IMR-90 (cell line): Measurements from ENCODE around the gene HDC. TPM values are rescaled to one million over a fixed set of nuclear protein-coding genes. Genes with fewer than 3 reads are reported as not detected.
A peak's percentile ranks its signal among the peaks of the same experiment; 100 is the strongest.

Experiments used
- ATAC-seq: fragments of 200-7000 bp; cut with Tn5 transposase; 2 replicates; pipeline ENCODE4 v1.9.1; 2020; ENCODE audit warnings: low read depth, mild to moderate bottlenecking, moderate library complexity
- BruUV-seq: library from RNA; stranded (reverse); fragments of 400-500 nt; replicated peaks from 2 replicates; lab custom pipeline; 2021; lab: Mats Ljungman, UMichigan
- CTCF ChIA-PET: fragments of 300-600 bp; formaldehyde crosslinking; extraction: SDS; loops from one replicate; lab custom pipeline; 2021; ENCODE audit warnings: antibody characterized with exemption; lab: Yijun Ruan, JAX
- POLR2A ChIA-PET: fragments of 300-600 bp; sonication (Branson Sonifier 250); formaldehyde crosslinking; loops from one replicate; lab custom pipeline; 2022; ENCODE audit warnings: antibody characterized with exemption; ENCODE audit not compliant: unreplicated experiment; lab: Charles Lee
- DNase-seq: peaks from one replicate; pipeline ENCODE4 v3.0.0; 2013
- H2AFZ ChIP-seq: replicated peaks from 2 replicates; pipeline ENCODE3; 2013; ENCODE audit warnings: low read length, mild to moderate bottlenecking; ENCODE audit not compliant: poor library complexity
- H2AK5ac ChIP-seq: 2 replicates; pipeline ENCODE4 v1.6.1; 2013; ENCODE audit warnings: low read depth, low read length, inconsistent platforms
- H2AK9ac ChIP-seq: replicated peaks from 2 replicates; pipeline ENCODE3; 2013; ENCODE audit warnings: mild to moderate bottlenecking, low read depth, low read length, moderate library complexity; ENCODE audit not compliant: poor library complexity
- H2BK120ac ChIP-seq: 2 replicates; pipeline ENCODE4 v1.6.1; 2013; ENCODE audit warnings: low read depth, low read length, inconsistent platforms
- H2BK15ac ChIP-seq: 3 replicates; pipeline ENCODE4 v1.6.1; 2013; ENCODE audit warnings: low read depth, low read length, inconsistent platforms
- H2BK20ac ChIP-seq: 2 replicates; pipeline ENCODE4 v1.6.1; 2013; ENCODE audit warnings: low read depth, mild to moderate bottlenecking, inconsistent platforms, low read length, moderate library complexity
- H2BK5ac ChIP-seq: 2 replicates; pipeline ENCODE4 v1.6.1; 2013; ENCODE audit warnings: mild to moderate bottlenecking, low read depth, low read length, inconsistent platforms; ENCODE audit not compliant: poor library complexity, severe bottlenecking
- H3K14ac ChIP-seq: replicated peaks from 2 replicates; pipeline ENCODE4 v1.6.1; 2013; ENCODE audit warnings: low read depth, low read length, inconsistent platforms
- H3K18ac ChIP-seq: 2 replicates; pipeline ENCODE4 v1.6.1; 2013; ENCODE audit warnings: low read depth, low read length, control low read depth
- H3K23ac ChIP-seq: 2 replicates; pipeline ENCODE4 v1.6.1; 2013; ENCODE audit warnings: low read depth, low read length, inconsistent platforms
- H3K27ac ChIP-seq: 2 replicates; pipeline ENCODE4 v1.5.1; 2013; ENCODE audit warnings: mild to moderate bottlenecking, control low read depth, low read length; ENCODE audit not compliant: insufficient read depth
- H3K27me3 ChIP-seq: 2 replicates; pipeline ENCODE4 v1.6.1; 2013; ENCODE audit warnings: low read length; ENCODE audit not compliant: control insufficient read depth, insufficient read depth
- H3K36me3 ChIP-seq: 2 replicates; pipeline ENCODE4 v1.6.1; 2013; ENCODE audit warnings: low read length, mixed read lengths; ENCODE audit not compliant: control insufficient read depth, insufficient read depth
- H3K4ac ChIP-seq: 2 replicates; pipeline ENCODE4 v1.6.1; 2013; ENCODE audit warnings: low read depth, low read length, inconsistent platforms
- H3K4me1 ChIP-seq: 2 replicates; pipeline ENCODE4 v1.6.1; 2013; ENCODE audit warnings: low read length, mixed read lengths; ENCODE audit not compliant: control insufficient read depth, insufficient read depth
- H3K4me2 ChIP-seq: 2 replicates; pipeline ENCODE4 v1.6.1; 2013; ENCODE audit warnings: low read depth, mild to moderate bottlenecking, control low read depth, low read length, moderate library complexity
- H3K4me3 ChIP-seq: 2 replicates; pipeline ENCODE4 v1.5.1; 2013; ENCODE audit warnings: low read depth, mild to moderate bottlenecking, control low read depth, low read length, moderate library complexity; ENCODE audit not compliant: insufficient read depth
- H3K56ac ChIP-seq: 2 replicates; pipeline ENCODE4 v1.6.1; 2013; ENCODE audit warnings: low read length, inconsistent platforms; ENCODE audit not compliant: insufficient read depth; ENCODE audit errors: extremely low read depth
- H3K79me1 ChIP-seq, 2 experiments: 2 replicates each; pipeline ENCODE4 v1.6.1; 2013; ENCODE audit warnings: low read length in 2 of 2, inconsistent platforms in 1 of 2, low read depth in 1 of 2
- H3K9ac ChIP-seq: 2 replicates; pipeline ENCODE4 v1.6.1; 2013; ENCODE audit warnings: low read depth, low read length, control low read depth
- H3K9me1 ChIP-seq: 2 replicates; pipeline ENCODE4 v1.6.1; 2013; ENCODE audit warnings: low read length, inconsistent platforms; ENCODE audit not compliant: insufficient read depth
- H3K9me3 ChIP-seq: 2 replicates; pipeline ENCODE4 v1.6.1; 2013; ENCODE audit warnings: low read length; ENCODE audit not compliant: control insufficient read depth, insufficient read depth
- H4K20me1 ChIP-seq: 2 replicates; pipeline ENCODE4 v1.6.1; 2013; ENCODE audit warnings: low read length, inconsistent platforms; ENCODE audit not compliant: insufficient read depth
- H4K5ac ChIP-seq: 2 replicates; pipeline ENCODE4 v1.6.1; 2013; ENCODE audit warnings: mild to moderate bottlenecking, low read depth, low read length, control low read depth
- H4K8ac ChIP-seq, 2 experiments: 2 replicates each; pipeline ENCODE4 v1.6.1; 2013; ENCODE audit warnings: low read depth in 2 of 2, low read length in 2 of 2, control low read depth in 1 of 2, inconsistent platforms in 1 of 2
- H4K91ac ChIP-seq: 2 replicates; pipeline ENCODE4 v1.6.1; 2013; ENCODE audit warnings: low read depth, low read length, inconsistent platforms; ENCODE audit not compliant: insufficient read depth
- USF2 ChIP-seq: fragments of 150-350 bp; IDR thresholded peaks from 2 replicates; pipeline ENCODE4 v1.6.1; 2017; ENCODE audit warnings: mild to moderate bottlenecking, antibody characterized with exemption, low read length, low read depth
- WGBS, 2 experiments: methylation state at CpG; one replicate each; pipeline versions ENCODE4 v1.1.5 to v1.1.7; 2013; ENCODE audit warnings: missing lambda C conversion rate in 2 of 2; ENCODE audit not compliant: insufficient read length in 1 of 2; ENCODE audit errors: extremely low coverage in 2 of 2; 5-methylcytosine and 5-hydroxymethylcytosine counted together
- dilution Hi-C: fragments of 300-500 bp; cut with HindIII; formaldehyde crosslinking; loops from one replicate; pipeline ENCODE4 v1.14.3; 2018; ENCODE audit warnings: low sequenced_read_pairs; ENCODE audit not compliant: unreplicated experiment
- in situ Hi-C: fragments of 300-500 bp; cut with MboI; formaldehyde crosslinking; loops from 3 replicates; pipeline ENCODE4 v1.14.3; 2019; ENCODE audit warnings: low sequenced_read_pairs, inconsistent platforms, mixed read lengths
- intact Hi-C: fragments of 100-400 bp; cut with micrococcal nuclease; formaldehyde crosslinking; loops from 2 replicates; pipeline ENCODE4 v1.10.0; 2022
- polyA plus RNA-seq, 3 experiments: library from polyadenylated mRNA; depleted of rRNA; stranded (reverse); fragments of >200 nt; gene quantifications; 2 replicates each; pipeline ENCODE4 v1.2.3, GENCODE V29; 2012; ENCODE audit warnings: low replicate concordance in 1 of 3
- total RNA-seq: library from RNA; depleted of rRNA; stranded (reverse); fragments of >200 nt; gene quantifications from 2 replicates; pipeline ENCODE4 v1.2.3, GENCODE V29; 2012
- TF ChIP-seq, protein P1 (sequence below): conservative IDR thresholded peaks from 2 replicates; pipeline ENCODE4 v1.5.1; 2012; ENCODE audit warnings: mild to moderate bottlenecking, low read depth, low read length, improper control_type of control experiment

Gene HDC
- total and polyA plus RNA-seq, 2 of the 4 experiments (the other 2 are of a cell fraction) = not detected

DNA sequence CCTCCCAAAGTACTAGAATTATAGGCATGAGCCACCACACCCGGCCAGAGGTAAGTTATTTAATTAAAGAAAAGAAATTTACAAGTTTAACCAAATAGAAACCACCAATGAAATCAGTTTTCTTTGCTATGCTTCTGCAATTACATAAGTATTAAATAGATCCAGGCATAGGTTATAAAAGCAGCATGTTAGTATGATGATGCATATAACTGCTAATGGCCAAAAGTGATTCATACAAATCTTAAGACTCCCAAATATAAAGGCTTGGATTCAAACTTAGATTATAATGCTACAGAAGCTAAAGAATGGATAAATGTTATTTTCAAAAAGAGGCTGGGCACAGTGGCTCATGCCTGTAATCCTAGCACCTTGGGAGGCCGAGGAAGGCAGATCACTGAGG, 32.8 kb upstream of the HDC start:
- Histone ChIP-seq H3K56ac (no peak overlapping the region), H3K79me1 (no peaks in the 10 kb centered on the region; a peak in 1 of 4 replicates), H2AK9ac (no peak overlapping the region), H3K9me3 (no peaks in the 10 kb centered on the region), H3K4ac (no peak overlapping the region), H4K20me1 (no peaks in the 10 kb centered on the region), H2AK5ac (no peak overlapping the region), H2BK15ac (no peak overlapping the region), H3K36me3 (peaks cover 24% of the 10 kb centered on the region), H4K91ac (no peak overlapping the region), H3K4me2 (no peak overlapping the region), H3K27ac (no peak overlapping the region), H2BK5ac (no peak overlapping the region), H3K14ac (no peak overlapping the region), H3K4me3 (no peak overlapping the region), H3K27me3 (no peaks in the 10 kb centered on the region), H3K18ac (no peak overlapping the region), H2BK20ac (no peak overlapping the region), H2BK120ac (no peak overlapping the region), H3K23ac (no peak overlapping the region), H4K5ac (no peak overlapping the region), H2AFZ (no peak overlapping the region), H4K8ac (no peak overlapping the region), H3K4me1 (no peaks in the 10 kb centered on the region), H3K9ac (no peak overlapping the region), H3K9me1 (no peaks in the 10 kb centered on the region)
- ATAC-seq = no peak; the same call in 1 of the 2 replicates
- ChIA-PET POLR2A (no interaction called here), CTCF (no interaction called here)
- in situ Hi-C loops = no loop called here
- intact Hi-C loops = no loop called here
- TF ChIP-seq, protein P1, sequence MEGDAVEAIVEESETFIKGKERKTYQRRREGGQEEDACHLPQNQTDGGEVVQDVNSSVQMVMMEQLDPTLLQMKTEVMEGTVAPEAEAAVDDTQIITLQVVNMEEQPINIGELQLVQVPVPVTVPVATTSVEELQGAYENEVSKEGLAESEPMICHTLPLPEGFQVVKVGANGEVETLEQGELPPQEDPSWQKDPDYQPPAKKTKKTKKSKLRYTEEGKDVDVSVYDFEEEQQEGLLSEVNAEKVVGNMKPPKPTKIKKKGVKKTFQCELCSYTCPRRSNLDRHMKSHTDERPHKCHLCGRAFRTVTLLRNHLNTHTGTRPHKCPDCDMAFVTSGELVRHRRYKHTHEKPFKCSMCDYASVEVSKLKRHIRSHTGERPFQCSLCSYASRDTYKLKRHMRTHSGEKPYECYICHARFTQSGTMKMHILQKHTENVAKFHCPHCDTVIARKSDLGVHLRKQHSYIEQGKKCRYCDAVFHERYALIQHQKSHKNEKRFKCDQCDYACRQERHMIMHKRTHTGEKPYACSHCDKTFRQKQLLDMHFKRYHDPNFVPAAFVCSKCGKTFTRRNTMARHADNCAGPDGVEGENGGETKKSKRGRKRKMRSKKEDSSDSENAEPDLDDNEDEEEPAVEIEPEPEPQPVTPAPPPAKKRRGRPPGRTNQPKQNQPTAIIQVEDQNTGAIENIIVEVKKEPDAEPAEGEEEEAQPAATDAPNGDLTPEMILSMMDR = no peak
- no peak for TF ChIP-seq USF2
- peak; percentile 63 for DNase-seq
- no CpG with 5 or more reads among the region's 2 CpGs for WGBS, 2 experiments
- dilution Hi-C loops = no loop called here
- no TSS peak for BruUV-seq
